OCI-LY3 (cell line): ENCODE data around the gene RC3H1.
"Not testable (repeated sequence)": the region's sequence is repeated elsewhere in the genome, so short reads cannot be mapped to it uniquely, and the experiment has no call there.

Experiments used
- H2AFZ ChIP-seq: fragments of 200-600, 300-600 bp; shearing (Covaris generic); 2 replicates; pipeline ENCODE4 v1.6.0; 2014; ENCODE audit warnings: antibody characterized with exemption, low read depth, low read length
- H3K27ac ChIP-seq: fragments of 200-600, 300-600 bp; sonication (generic); 2 replicates; pipeline ENCODE4 v1.5.1; 2014; ENCODE audit warnings: mild to moderate bottlenecking, low read length, moderate library complexity, mixed read lengths
- H3K27me3 ChIP-seq: fragments of 200-600, 300-600 bp; sonication (generic); 2 replicates; pipeline ENCODE4 v1.6.1; 2014; ENCODE audit warnings: low read depth, low read length, mixed read lengths
- H3K36me3 ChIP-seq: fragments of 200-600, 300-600 bp; sonication (generic); replicated peaks from 2 replicates; pipeline ENCODE3; 2014; ENCODE audit warnings: low read depth, low read length, mixed read lengths
- H3K4me1 ChIP-seq: fragments of 300-600, 200-600 bp; sonication (generic); 2 replicates; pipeline ENCODE4 v1.6.1; 2014; ENCODE audit warnings: low read length, mixed read lengths
- H3K4me2 ChIP-seq: fragments of 200-600, 300-600 bp; sonication (generic); 2 replicates; pipeline ENCODE4 v1.6.1; 2014; ENCODE audit warnings: low read length, mixed read lengths
- H3K4me3 ChIP-seq: fragments of 300-600, 200-600 bp; sonication (generic); 2 replicates; pipeline ENCODE4 v1.5.1; 2014; ENCODE audit warnings: antibody characterized with exemption, mild to moderate bottlenecking, low read length, moderate library complexity
- H3K79me2 ChIP-seq: fragments of 300-600, 200-600 bp; shearing (Covaris generic); 2 replicates; pipeline ENCODE4 v1.6.1; 2014; ENCODE audit warnings: mild to moderate bottlenecking, low read length, mixed read lengths
- H3K9ac ChIP-seq: fragments of 300-600, 200-600 bp; shearing (Covaris generic); 2 replicates; pipeline ENCODE4 v1.6.0; 2014; ENCODE audit warnings: mild to moderate bottlenecking, low read length, moderate library complexity
- H3K9me3 ChIP-seq: fragments of 200-600, 300-600 bp; shearing (Covaris generic); 2 replicates; pipeline ENCODE4 v1.6.1; 2014; ENCODE audit warnings: low read length, mixed read lengths; ENCODE audit not compliant: insufficient read depth
- H4K20me1 ChIP-seq: fragments of 200-600, 300-600 bp; sonication (generic); 2 replicates; pipeline ENCODE4 v1.6.1; 2016; ENCODE audit warnings: low read length, mixed read lengths; ENCODE audit not compliant: insufficient read depth
- EZH2phosphoT487 ChIP-seq: fragments of 200-600 bp; shearing (Covaris generic); IDR thresholded peaks from 2 replicates; pipeline ENCODE4 v1.6.1; 2018; ENCODE audit warnings: antibody characterized with exemption, mixed run types, low read depth
- TF ChIP-seq, protein P1 (sequence below): fragments of 200-600, 300-600 bp; sonication (generic); IDR thresholded peaks from 2 replicates; pipeline ENCODE4 v1.5.1; 2014; ENCODE audit warnings: antibody characterized with exemption, low read length, low read depth

The RC3H1 gene

DNA sequence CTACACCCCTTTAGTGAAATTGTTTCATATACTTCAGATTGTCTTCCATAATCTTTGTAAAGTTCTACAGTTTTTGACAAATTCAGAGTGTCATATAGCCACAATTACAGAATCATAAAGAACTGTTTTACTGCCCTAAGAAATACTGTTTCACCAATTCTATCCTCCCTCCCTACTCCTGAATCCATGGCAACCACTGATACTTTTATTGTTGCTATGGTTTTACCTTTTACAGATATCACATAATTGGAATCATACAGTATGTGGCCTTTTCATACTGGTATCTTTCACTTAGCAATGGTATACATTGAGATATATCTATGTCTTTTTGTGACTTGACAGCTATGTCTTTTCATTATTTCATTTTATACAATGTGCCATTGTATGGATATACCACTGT lies 34.1 kb downstream of the RC3H1 start:
- Histone ChIP-seq H3K4me1 (no peaks in the 10 kb centered on the region), H3K4me2 (no peak overlapping the region), H3K4me3 (no peak overlapping the region), H3K36me3 (peaks cover 54% of the 10 kb centered on the region), H3K9me3 (no peaks in the 10 kb centered on the region), H3K27me3 (no peaks in the 10 kb centered on the region), H3K79me2 (peaks cover 3% of the 10 kb centered on the region; the same call in 1 of the 2 replicates), H3K27ac (no peak overlapping the region), H2AFZ (no peak overlapping the region), H4K20me1 (peaks cover 4% of the 10 kb centered on the region; the same call in 1 of the 2 replicates), H3K9ac (no peak overlapping the region)
- TF ChIP-seq EZH2phosphoT487, result no peak

DNA sequence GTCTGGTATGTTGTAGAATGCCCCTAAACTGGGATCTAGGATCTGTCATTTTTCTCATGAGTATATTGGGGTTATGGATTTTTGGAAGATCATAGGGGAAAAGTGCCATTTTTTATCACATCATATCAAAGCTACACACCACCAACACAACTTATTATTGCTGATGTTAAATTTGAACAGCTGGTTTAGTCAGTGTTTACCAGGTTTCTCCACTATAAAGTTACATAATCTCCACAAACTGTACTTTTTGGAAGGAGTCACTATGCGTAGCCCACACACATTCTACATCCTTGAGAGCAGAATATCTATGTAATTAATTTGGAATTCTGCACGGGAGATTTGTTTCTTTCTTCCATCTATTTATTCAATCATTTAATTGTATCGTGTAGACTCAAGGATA lies 35.2 kb downstream of the RC3H1 start:
- peaks cover 49% of the 10 kb centered on the region for H3K36me3 ChIP-seq
- no peak overlapping the region for H3K4me3 ChIP-seq
- peaks cover 4% of the 10 kb centered on the region; the same call in 1 of the 2 replicates for H4K20me1 ChIP-seq

DNA sequence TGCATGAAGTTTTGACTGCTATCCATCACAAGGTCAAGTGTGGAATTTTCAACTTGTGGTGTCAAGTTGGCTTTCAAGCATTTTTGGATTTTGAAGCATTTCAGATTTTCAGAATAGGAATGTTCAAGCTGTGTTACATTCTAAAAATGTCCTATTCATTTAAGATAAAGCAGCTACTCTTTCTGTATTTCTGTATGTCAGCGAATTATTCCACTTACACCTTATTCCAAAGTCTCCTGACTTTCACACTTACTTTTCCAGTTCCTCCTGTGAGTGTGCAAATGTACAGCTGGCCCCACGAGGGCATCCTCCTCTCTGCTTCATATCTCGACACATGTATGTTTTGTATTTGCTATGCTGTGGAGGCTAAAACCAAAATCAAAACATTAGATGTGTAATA lies 51.9 kb downstream of the RC3H1 start:
- H3K36me3 ChIP-seq, result peaks cover 41% of the 10 kb centered on the region
- no peak overlapping the region for H3K9ac ChIP-seq
- TF ChIP-seq, protein P1, sequence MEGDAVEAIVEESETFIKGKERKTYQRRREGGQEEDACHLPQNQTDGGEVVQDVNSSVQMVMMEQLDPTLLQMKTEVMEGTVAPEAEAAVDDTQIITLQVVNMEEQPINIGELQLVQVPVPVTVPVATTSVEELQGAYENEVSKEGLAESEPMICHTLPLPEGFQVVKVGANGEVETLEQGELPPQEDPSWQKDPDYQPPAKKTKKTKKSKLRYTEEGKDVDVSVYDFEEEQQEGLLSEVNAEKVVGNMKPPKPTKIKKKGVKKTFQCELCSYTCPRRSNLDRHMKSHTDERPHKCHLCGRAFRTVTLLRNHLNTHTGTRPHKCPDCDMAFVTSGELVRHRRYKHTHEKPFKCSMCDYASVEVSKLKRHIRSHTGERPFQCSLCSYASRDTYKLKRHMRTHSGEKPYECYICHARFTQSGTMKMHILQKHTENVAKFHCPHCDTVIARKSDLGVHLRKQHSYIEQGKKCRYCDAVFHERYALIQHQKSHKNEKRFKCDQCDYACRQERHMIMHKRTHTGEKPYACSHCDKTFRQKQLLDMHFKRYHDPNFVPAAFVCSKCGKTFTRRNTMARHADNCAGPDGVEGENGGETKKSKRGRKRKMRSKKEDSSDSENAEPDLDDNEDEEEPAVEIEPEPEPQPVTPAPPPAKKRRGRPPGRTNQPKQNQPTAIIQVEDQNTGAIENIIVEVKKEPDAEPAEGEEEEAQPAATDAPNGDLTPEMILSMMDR, result no peak
- TF ChIP-seq EZH2phosphoT487, result no peak
- H3K4me1 ChIP-seq, result no peaks in the 10 kb centered on the region
- H3K4me2 ChIP-seq, result no peak overlapping the region
- no peaks in the 10 kb centered on the region for H3K27me3 ChIP-seq
- no peak overlapping the region for H2AFZ ChIP-seq
- no peak overlapping the region for H3K4me3 ChIP-seq
- H4K20me1 ChIP-seq, result no peaks in the 10 kb centered on the region
- H3K27ac ChIP-seq, result no peak overlapping the region
- H3K79me2 ChIP-seq, result no peaks in the 10 kb centered on the region
- no peaks in the 10 kb centered on the region for H3K9me3 ChIP-seq

More for the DNA sequence above, 35.2 kb downstream of the RC3H1 start:
- no peaks in the 10 kb centered on the region for H3K4me1 ChIP-seq
- no peak overlapping the region for H3K4me2 ChIP-seq
- no peaks in the 10 kb centered on the region for H3K79me2 ChIP-seq
- H3K27ac ChIP-seq, result no peak overlapping the region
- TF ChIP-seq, protein P1, result no peak
- TF ChIP-seq EZH2phosphoT487, result no peak
- no peaks in the 10 kb centered on the region for H3K27me3 ChIP-seq
- H3K9ac ChIP-seq, result no peak overlapping the region
- no peak overlapping the region for H2AFZ ChIP-seq
- no peaks in the 10 kb centered on the region for H3K9me3 ChIP-seq

DNA sequence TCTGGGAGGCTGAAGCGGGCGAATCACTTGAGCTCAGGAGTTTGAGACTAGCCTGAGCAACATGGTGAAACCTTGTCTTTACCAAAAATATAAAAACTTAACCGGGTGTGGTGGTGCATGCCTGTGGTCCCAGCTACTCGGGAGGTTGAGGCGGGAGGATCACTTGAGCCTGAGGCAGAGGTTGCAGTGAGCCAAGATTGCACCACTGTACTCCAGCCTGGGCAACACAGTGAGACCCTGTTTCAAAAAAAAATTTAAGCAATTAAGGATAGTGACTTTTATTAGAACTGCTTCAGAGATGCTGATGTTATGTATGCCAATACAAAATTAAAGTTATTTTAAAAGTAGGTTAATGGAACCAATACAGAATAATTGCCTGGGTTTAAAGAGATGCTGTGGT lies 56.3 kb downstream of the RC3H1 start:
- H2AFZ ChIP-seq, H3K4me3 ChIP-seq, H3K27me3 ChIP-seq, H3K9ac ChIP-seq, H3K4me1 ChIP-seq, H4K20me1 ChIP-seq, H3K27ac ChIP-seq, H3K9me3 ChIP-seq, H3K79me2 ChIP-seq, H3K4me2 ChIP-seq: not testable (repeated sequence)
- H3K36me3 ChIP-seq, result peaks cover 48% of the 10 kb centered on the region

DNA sequence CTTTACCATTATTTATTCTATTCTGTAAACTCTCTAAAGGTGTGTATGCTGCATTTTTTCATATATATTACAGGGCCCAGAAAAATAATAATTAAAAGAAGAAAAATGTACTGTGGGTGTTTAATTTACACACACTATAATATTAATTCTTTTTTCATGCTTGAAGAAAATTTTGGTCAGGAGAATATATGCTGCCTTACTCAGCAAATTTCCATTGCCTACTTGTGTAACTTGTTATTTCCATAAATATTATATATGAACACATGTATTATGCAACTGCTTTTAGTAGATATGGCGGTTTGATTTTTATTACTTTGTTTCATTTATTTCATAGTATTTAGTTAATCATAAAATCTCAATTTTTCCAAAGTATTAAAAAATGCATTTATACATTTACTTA lies 58.7 kb downstream of the RC3H1 start:
- Histone ChIP-seq H3K4me1 (no peaks in the 10 kb centered on the region), H3K4me2 (no peak overlapping the region), H3K36me3 (peaks cover 46% of the 10 kb centered on the region), H3K4me3 (no peak overlapping the region), H3K79me2 (no peaks in the 10 kb centered on the region), H2AFZ (no peak overlapping the region), H3K9me3 (no peaks in the 10 kb centered on the region), H4K20me1 (no peaks in the 10 kb centered on the region), H3K27ac (no peak overlapping the region), H3K9ac (no peak overlapping the region), H3K27me3 (no peaks in the 10 kb centered on the region)
- TF ChIP-seq, protein P1, result no peak
- TF ChIP-seq EZH2phosphoT487, result no peak
